Breast epithelium (tissue), 4 donors: Measurements from ENCODE around the gene PCYT1B. TPM values are rescaled to one million over a fixed set of nuclear protein-coding genes. Genes with fewer than 3 reads are reported as not detected.

ENCODE experiments used
- DNase-seq, 2 donors: peaks; one replicate each; pipeline ENCODE4 v3.0.0-alpha.2; 2019; ENCODE audit warnings: low spot score in 2 of 2
- H3K27ac ChIP-seq, 2 donors: fragments of 200-600 bp; sonication (generic) in 1 of 2; one replicate each; pipeline ENCODE4 v1.5.1; 2016 to 2019; ENCODE audit warnings: mild to moderate bottlenecking in 1 of 2
- H3K27me3 ChIP-seq, 2 donors: fragments of 200-600 bp; sonication (generic) in 1 of 2; one replicate each; pipeline versions ENCODE4 v1.5.1 to v1.6.0; 2017 to 2019; ENCODE audit warnings: control low read depth in 1 of 2, mild to moderate bottlenecking in 1 of 2
- H3K36me3 ChIP-seq: fragments of 200-600 bp; one replicate; pipeline ENCODE4 v1.5.1; 2019
- H3K4me1 ChIP-seq, 2 donors: fragments of 200-600 bp; sonication (generic); one replicate each; pipeline ENCODE4 v1.5.1; 2016 to 2019; ENCODE audit warnings: control low read depth in 1 of 2
- H3K4me3 ChIP-seq, 3 donors: fragments of 200-600 bp; sonication (generic); 1 replicate in 2 of 3; 2 replicates in 1 of 3; pipeline ENCODE4 v1.5.1; 2016 to 2019; ENCODE audit warnings: mild to moderate bottlenecking in 3 of 3, moderate library complexity in 2 of 3
- H3K9me3 ChIP-seq, 2 donors: fragments of 200-600 bp; sonication (generic) in 1 of 2; one replicate each; pipeline ENCODE4 v1.5.1; 2016 to 2019; ENCODE audit warnings: control low read depth in 1 of 2
- POLR2A ChIP-seq: fragments of 450-650 bp; IDR thresholded peaks from one replicate; pipeline ENCODE4 v1.6.1; 2016; ENCODE audit warnings: antibody characterized with exemption, mild to moderate bottlenecking, moderate library complexity
- POLR2AphosphoS5 ChIP-seq, 3 donors: sonication (generic); formaldehyde crosslinking; IDR thresholded peaks; one replicate each; pipeline ENCODE4 v1.6.1; 2017; ENCODE audit warnings: antibody characterized with exemption in 3 of 3
- intact Hi-C: fragments of 100-400 bp; cut with DNase I; formaldehyde crosslinking; loops from one replicate; pipeline ENCODE4 v1.15.1; 2023; ENCODE audit warnings: low total_unique reads
- total RNA-seq, 3 donors: library from RNA; depleted of rRNA; stranded (reverse); fragments of >200 nt; gene quantifications; one replicate each; pipeline ENCODE4 v1.1.0, GENCODE V29; 2016
- TF ChIP-seq, protein P1 (sequence below), 3 donors: fragments of 450-650 bp; IDR thresholded peaks; one replicate each; pipeline ENCODE4 v1.5.1; 2016 to 2017; ENCODE audit warnings: antibody characterized with exemption in 3 of 3, mild to moderate bottlenecking in 3 of 3, moderate library complexity in 3 of 3

PCYT1B gene
- total RNA-seq, 3 donors from 2014 or later = 0.16 to 0.73 (median 0.33) TPM

GRCh38 chrX:24542756-24543155 lies 104.4 kb downstream of the PCYT1B start:
- Histone ChIP-seq H3K36me3 (no peaks in the 10 kb centered on the region), H3K9me3 (no peaks in the 10 kb centered on the region), H3K27ac (no peak overlapping the region), H3K4me1 (no peaks in the 10 kb centered on the region), H3K4me3 (no peak overlapping the region), H3K27me3 (peaks cover 0 to 22% of the 10 kb centered on the region in 2 donors)
- no peak for TF ChIP-seq POLR2AphosphoS5 (IDR thresholded peaks at IDR 0.05)
- no peak for TF ChIP-seq POLR2A
- TF ChIP-seq, protein P1, sequence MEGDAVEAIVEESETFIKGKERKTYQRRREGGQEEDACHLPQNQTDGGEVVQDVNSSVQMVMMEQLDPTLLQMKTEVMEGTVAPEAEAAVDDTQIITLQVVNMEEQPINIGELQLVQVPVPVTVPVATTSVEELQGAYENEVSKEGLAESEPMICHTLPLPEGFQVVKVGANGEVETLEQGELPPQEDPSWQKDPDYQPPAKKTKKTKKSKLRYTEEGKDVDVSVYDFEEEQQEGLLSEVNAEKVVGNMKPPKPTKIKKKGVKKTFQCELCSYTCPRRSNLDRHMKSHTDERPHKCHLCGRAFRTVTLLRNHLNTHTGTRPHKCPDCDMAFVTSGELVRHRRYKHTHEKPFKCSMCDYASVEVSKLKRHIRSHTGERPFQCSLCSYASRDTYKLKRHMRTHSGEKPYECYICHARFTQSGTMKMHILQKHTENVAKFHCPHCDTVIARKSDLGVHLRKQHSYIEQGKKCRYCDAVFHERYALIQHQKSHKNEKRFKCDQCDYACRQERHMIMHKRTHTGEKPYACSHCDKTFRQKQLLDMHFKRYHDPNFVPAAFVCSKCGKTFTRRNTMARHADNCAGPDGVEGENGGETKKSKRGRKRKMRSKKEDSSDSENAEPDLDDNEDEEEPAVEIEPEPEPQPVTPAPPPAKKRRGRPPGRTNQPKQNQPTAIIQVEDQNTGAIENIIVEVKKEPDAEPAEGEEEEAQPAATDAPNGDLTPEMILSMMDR (IDR thresholded peaks at IDR 0.05) = no peak
- intact Hi-C loops = no loop called here
- DNase-seq = no peak

DNA sequence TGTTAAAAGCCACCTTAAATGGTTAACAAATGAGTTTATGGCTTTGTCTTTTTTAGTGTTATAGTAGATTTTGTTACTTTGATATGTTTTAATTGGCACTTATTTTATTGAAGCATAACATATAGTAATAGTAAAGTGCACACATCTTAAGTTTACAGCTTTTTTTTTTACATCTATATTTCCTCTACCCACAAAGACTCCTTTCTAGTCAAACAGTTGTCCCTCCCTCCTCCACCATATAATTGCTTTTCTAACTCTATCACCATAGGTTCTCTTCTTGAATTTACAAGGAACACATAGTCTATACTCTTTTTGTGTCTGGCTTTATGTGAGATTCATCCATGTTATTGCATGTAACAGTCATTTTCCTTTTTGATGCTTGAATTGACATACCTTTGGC lies 110.6 kb downstream of the PCYT1B start:
- TF ChIP-seq POLR2A (no peak), POLR2AphosphoS5 (IDR thresholded peaks at IDR 0.05) (no peak)
- TF ChIP-seq, protein P1 (IDR thresholded peaks at IDR 0.05) = no peak
- DNase-seq = no peak
- no peak overlapping the region for H3K27ac ChIP-seq
- peaks cover 0 to 6% of the 10 kb centered on the region in 2 donors for H3K27me3 ChIP-seq
- no peaks in the 10 kb centered on the region for H3K4me1 ChIP-seq
- intact Hi-C loops = no loop called here
- H3K4me3 ChIP-seq = no peak overlapping the region
- no peaks in the 10 kb centered on the region for H3K9me3 ChIP-seq
- no peaks in the 10 kb centered on the region for H3K36me3 ChIP-seq

- no peak overlapping the region for H3K27ac ChIP-seq
- DNase-seq = no peak
- TF ChIP-seq POLR2A (no peak), POLR2AphosphoS5 (IDR thresholded peaks at IDR 0.05) (no peak)
- TF ChIP-seq, protein P1 (IDR thresholded peaks at IDR 0.05) = no peak
- no peak overlapping the region for H3K4me3 ChIP-seq
- no peaks in the 10 kb centered on the region for H3K36me3 ChIP-seq
- intact Hi-C loops = no loop called here
- no peaks in the 10 kb centered on the region for H3K9me3 ChIP-seq
- H3K27me3 ChIP-seq = peaks cover 0 to 19% of the 10 kb centered on the region in 2 donors
- H3K4me1 ChIP-seq = no peaks in the 10 kb centered on the region
Measured at GRCh38 chrX:24528605-24529004, 118.5 kb downstream of the PCYT1B start.

DNA sequence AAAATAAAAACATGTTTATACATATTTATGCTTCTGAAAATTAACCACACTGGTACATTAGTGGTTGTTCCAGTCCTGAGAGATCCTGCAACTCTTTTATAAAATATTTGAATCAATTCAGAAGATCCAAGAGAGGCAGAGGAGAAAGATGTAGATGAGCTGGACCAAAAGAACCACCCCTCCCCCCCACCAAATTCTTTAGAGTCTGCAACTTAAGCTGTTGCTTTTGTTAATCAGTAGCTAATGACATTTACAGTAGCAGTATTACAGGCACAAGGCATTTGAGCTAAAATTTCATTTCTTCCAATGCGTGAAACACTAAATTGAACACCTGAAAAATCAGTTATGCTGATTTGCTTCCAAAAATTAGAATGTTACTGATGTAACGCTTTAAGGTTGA lies 120.5 kb downstream of the PCYT1B start:
- no peaks in the 10 kb centered on the region for H3K9me3 ChIP-seq
- no peaks in the 10 kb centered on the region for H3K36me3 ChIP-seq
- no peak for DNase-seq
- TF ChIP-seq, protein P1 (IDR thresholded peaks at IDR 0.05) = no peak
- TF ChIP-seq POLR2A (no peak), POLR2AphosphoS5 (IDR thresholded peaks at IDR 0.05) (no peak)
- intact Hi-C loops = no loop called here
- H3K4me3 ChIP-seq = no peak overlapping the region
- no peaks in the 10 kb centered on the region for H3K4me1 ChIP-seq
- H3K27ac ChIP-seq = no peak overlapping the region
- peaks cover 0 to 23% of the 10 kb centered on the region in 2 donors for H3K27me3 ChIP-seq

DNA sequence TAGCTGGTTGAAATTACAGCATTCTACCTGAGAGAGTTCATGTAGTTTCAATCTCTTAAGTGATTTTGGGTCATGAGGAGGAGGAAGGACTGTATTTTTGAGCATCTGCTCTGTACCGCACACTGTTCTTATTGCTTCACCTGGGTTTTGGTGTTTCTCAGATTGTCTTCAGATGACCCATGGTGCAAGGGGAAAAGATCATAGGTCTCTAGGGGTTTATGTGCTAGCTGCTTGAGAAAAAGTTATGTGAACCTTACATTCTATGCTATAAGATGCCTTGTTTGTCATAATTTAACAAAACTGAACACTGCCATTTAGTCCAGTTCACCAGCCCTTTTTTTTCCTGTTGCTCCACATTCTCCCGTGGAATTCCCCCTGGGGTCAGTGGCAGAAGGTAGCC lies 121.7 kb downstream of the PCYT1B start:
- no peaks in the 10 kb centered on the region for H3K36me3 ChIP-seq
- H3K9me3 ChIP-seq = no peaks in the 10 kb centered on the region
- no peaks in the 10 kb centered on the region for H3K4me1 ChIP-seq
- intact Hi-C loops = no loop called here
- TF ChIP-seq POLR2A = no peak
- TF ChIP-seq POLR2AphosphoS5 (IDR thresholded peaks at IDR 0.05) = no peak
- TF ChIP-seq, protein P1 (IDR thresholded peaks at IDR 0.05) = no peak
- no peak overlapping the region for H3K27ac ChIP-seq
- no peak for DNase-seq
- H3K4me3 ChIP-seq = no peak overlapping the region
- H3K27me3 ChIP-seq = peaks cover 0 to 23% of the 10 kb centered on the region in 2 donors
